Effector memory CD4-positive, alpha-beta T cell (primary cell): Measurements from ENCODE around the gene SULT1A4.
"Not testable (repeated sequence)": the region's sequence is repeated elsewhere in the genome, so short reads cannot be mapped to it uniquely, and the experiment has no call there.

Source experiments
- DNase-seq, 3 donors: peaks; one replicate each; pipeline ENCODE4 v3.0.0-alpha.2; 2020
- H3K27ac ChIP-seq: 2 replicates; pipeline ENCODE4 v1.7.0; 2013; ENCODE audit warnings: mild to moderate bottlenecking, low read length, moderate library complexity; ENCODE audit not compliant: insufficient read depth, poor library complexity, severe bottlenecking
- H3K27me3 ChIP-seq: replicated peaks from 2 replicates; pipeline ENCODE4 v1.7.0; 2013; ENCODE audit warnings: mild to moderate bottlenecking, low read length; ENCODE audit not compliant: insufficient read depth, control insufficient read depth, poor library complexity, severe bottlenecking
- H3K36me3 ChIP-seq: 2 replicates; pipeline ENCODE4 v1.7.0; 2013; ENCODE audit warnings: mild to moderate bottlenecking, low read length, moderate library complexity; ENCODE audit not compliant: control insufficient read depth, insufficient read depth
- H3K4me1 ChIP-seq: 2 replicates; pipeline ENCODE4 v1.7.0; 2013; ENCODE audit warnings: low read length, mild to moderate bottlenecking; ENCODE audit not compliant: control insufficient read depth, insufficient read depth, poor library complexity, severe bottlenecking
- H3K4me3 ChIP-seq: 2 replicates; pipeline ENCODE4 v1.7.0; 2013; ENCODE audit warnings: low read length, low read depth, mild to moderate bottlenecking; ENCODE audit not compliant: insufficient read depth, poor library complexity, severe bottlenecking
- H3K9me3 ChIP-seq: 2 replicates; pipeline ENCODE4 v1.7.0; 2013; ENCODE audit warnings: mild to moderate bottlenecking, low read length, moderate library complexity; ENCODE audit not compliant: control insufficient read depth
- total RNA-seq, 3 donors: gene quantifications; one replicate each; lab custom pipeline; 2026; lab: John Stamatoyannopoulos, UW

SULT1A4 gene
- 0 reads per million in 3 donors for total RNA-seq

DNA sequence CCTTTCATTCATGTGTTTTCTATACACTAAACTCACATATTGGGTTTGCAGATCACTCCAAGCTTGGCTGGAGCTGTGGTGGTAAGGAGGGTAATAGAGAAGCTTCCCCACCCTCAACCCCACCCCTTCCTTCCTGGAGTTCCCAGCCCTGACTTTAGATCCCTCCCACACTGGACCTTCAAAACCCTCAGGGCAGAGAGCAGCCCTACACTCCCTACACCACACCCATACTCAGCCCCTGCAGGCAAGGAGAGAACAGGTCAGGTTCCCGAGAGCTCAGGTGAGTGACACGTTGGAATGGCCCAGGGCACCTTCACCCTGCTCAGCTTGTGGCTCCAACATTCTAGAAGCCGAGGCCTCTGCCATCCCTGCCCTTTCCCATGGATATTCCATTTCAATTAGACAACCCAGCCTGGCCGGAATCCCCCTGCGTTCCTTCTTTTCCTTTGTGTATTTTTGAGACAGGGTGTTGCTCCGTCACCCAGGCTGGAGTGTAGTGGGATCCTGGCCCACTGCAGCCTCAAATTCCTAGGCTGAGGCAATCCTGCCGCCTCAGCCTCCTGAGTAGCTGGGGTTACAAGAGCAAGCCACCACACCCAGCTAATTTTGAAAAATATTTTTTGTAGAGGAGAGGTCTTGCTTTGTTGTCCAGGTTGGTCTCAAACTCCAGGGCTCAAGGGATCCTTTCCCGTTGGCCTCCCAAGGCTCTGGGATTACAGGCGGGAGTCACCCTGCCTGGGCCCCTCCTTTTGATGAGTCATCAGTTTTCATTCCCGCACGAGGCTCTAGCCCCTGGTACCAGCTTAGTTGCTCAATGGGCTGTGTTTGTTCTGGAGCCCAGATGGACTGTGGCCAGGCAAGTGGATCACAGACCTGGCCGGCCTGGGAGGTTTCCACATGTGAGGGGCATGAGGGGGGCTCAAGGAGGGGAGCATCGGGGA, at the start of gene SULT1A4:
Gene SULT1A4 (plus strand): TSS at position 208 of the 941 bp plus-strand sequence. CDS start 1,473 bp downstream, outside the sequence.
- not testable (repeated sequence) for DNase-seq, H3K36me3 ChIP-seq, H3K4me3 ChIP-seq, H3K4me1 ChIP-seq, H3K9me3 ChIP-seq, H3K27ac ChIP-seq, H3K27me3 ChIP-seq

DNA sequence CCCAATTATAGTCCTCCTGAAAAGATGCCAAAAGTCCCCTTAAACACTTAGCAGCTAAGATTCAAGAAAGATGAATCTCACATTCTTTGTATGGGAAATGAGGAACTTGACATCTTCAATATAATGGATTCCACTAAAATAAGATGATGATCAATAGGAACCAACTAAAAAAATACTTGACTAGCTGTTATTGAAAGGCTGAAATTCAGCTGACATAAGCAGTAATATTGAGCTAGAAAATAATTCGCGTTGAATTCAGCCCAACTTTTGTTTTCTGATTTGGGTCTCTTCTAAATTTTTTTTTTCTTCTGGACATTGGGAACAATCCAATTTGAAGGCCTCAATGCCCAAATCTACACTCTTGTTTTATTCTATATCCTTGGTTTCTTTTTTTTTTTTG, 36.1 kb upstream of the SULT1A4 start:
- not testable (repeated sequence) for DNase-seq, H3K27me3 ChIP-seq, H3K9me3 ChIP-seq, H3K27ac ChIP-seq, H3K4me1 ChIP-seq, H3K36me3 ChIP-seq, H3K4me3 ChIP-seq

DNA sequence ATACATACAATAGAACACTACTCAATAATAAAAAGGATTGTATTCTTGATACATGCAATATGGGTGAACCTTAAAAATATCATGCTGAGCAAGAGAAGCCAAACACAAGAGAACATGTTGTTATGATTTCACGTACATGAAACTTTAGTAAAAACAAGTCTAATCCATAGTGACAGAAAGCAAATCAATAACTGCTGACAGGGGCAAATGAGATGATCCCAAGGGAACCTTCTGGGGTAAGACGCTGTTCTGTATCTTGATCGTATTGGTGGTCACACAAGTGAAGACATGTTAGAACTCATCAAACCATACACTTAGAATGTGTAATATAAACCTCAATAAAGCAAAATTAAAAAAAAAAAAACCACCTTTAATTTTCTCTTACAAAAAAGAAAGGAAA, 34.3 kb upstream of the SULT1A4 start:
- H3K36me3 ChIP-seq, H3K27ac ChIP-seq, DNase-seq, H3K4me3 ChIP-seq, H3K27me3 ChIP-seq, H3K4me1 ChIP-seq, H3K9me3 ChIP-seq: not testable (repeated sequence)

- not testable (repeated sequence) for H3K4me1 ChIP-seq, H3K27me3 ChIP-seq, H3K36me3 ChIP-seq, DNase-seq, H3K4me3 ChIP-seq, H3K9me3 ChIP-seq, H3K27ac ChIP-seq
Measured at GRCh38 chr16:29453754-29454153, 6.0 kb upstream of the SULT1A4 start.

DNA sequence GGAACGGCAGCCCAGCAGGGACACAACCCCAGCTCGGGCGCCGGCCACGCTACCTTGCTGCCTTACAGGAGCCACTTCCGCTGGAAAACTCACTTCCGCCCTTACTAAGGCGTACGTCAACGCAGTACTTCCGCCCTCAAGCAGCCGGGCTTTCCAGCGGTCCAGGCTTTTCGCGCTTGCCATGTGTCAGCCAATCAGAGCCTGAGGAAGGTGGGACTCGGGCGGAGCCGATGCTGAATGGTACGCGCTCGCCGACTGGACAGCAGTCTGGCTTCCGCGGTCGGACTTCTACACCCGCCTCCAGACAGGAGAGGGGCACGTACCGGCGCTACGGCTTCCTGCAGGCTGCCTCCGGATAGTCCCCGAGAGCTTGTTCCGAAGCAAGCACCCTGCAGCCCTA, 5.4 kb upstream of the SULT1A4 start, which contains the start of the genes BOLA2 and SLX1B:
Gene BOLA2 (minus strand): TSS at position 83 of the 400 bp plus-strand sequence. CDS start 98 bp downstream, outside the sequence.
Gene SLX1B (plus strand): TSS at position 265 of the 400 bp plus-strand sequence.
- not testable (repeated sequence) for DNase-seq, H3K4me1 ChIP-seq, H3K9me3 ChIP-seq, H3K4me3 ChIP-seq, H3K27ac ChIP-seq, H3K36me3 ChIP-seq, H3K27me3 ChIP-seq

GRCh38 chr16:29454828-29455227, 4.9 kb upstream of the SULT1A4 start:
- not testable (repeated sequence) for H3K36me3 ChIP-seq, H3K27ac ChIP-seq, H3K4me1 ChIP-seq, H3K9me3 ChIP-seq, H3K4me3 ChIP-seq, DNase-seq, H3K27me3 ChIP-seq

DNA sequence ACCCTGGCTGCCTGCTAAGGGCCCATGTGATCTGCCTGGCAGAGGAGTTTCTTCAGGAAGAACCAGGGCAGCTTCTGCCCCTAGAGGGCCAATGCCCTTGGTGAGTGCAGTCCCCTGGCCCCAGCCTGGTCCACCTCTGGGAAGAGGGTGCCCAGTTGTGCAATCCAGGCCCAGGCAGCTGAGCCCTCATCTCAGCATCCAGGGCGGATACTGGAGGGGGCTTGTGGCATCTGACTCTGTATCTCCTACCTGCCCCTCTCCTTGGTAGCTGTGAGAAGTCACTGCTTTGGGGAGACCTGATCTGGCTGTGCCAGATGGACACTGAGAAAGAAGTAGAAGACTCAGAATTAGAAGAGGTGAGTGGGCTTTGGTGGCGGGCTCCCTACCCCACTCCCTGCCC, 2.1 kb upstream of the SULT1A4 start:
- not testable (repeated sequence) for H3K27me3 ChIP-seq, H3K4me3 ChIP-seq, H3K27ac ChIP-seq, H3K36me3 ChIP-seq, H3K9me3 ChIP-seq, H3K4me1 ChIP-seq, DNase-seq

DNA sequence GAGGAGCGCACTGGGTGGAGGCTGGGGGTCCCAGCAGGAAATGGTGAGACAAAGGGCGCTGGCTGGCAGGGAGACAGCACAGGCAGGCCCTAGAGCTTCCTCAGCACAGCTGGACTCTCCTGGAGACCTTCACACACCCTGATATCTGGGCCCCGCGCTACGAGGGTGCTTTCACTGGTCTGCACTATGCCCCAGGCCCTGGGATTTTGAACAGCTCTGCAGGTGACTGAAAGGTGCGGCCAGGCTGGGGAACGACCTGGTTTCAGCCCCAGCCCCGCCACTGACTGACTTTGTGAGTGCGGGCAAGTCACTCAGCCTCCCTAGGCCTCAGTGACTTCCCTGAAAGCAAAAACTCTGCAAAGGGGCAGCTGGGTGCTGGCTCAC, 926 bp downstream of the SULT1A4 start:
- not testable (repeated sequence) for H3K9me3 ChIP-seq, H3K27me3 ChIP-seq, H3K4me3 ChIP-seq, DNase-seq, H3K36me3 ChIP-seq, H3K4me1 ChIP-seq, H3K27ac ChIP-seq

DNA sequence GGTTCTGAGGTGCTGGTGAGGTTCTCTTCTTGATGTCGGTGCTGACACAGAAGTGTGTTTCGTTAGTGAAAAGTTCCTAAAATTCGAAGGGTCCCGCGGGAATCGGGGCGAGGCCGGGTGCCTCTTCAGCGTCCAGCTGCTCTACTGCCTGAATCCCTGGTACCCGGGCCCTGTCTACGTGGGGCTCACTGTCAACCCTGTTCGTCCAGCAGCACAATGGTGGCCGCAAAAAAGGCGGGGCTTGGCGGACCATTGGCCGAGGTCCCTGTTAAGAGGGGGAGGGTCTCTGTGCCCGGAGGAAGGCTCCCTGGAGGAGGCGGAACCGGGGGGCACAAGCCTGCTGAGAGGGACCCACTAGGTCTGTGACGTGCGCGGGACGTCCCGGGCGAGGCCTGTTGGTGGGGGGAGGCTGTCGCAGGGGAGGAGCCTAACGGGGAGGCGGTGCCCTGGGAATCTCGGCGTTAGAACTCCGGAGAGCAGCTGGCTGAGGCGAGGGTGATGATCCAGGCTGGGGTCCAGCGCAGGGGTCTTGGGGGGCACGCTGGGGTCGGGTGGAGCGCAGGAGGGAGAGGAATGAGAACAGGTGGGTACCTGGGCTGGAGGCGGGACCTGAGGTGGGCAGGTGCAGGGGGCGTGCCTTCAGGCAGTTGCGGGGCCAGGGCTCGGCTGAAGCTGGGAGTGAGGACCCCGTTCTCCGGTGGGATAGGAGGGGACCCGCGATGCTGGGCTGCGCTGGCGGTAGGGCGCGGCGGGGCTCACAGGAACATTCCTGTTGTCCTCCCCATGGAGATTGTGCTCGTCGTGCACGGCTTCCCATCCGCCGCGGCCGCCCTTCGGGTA, 6.5 kb downstream of the SULT1A4 start:
- H3K36me3 ChIP-seq, H3K27me3 ChIP-seq, DNase-seq, H3K4me1 ChIP-seq, H3K27ac ChIP-seq, H3K9me3 ChIP-seq, H3K4me3 ChIP-seq: not testable (repeated sequence)

- not testable (repeated sequence) for H3K4me1 ChIP-seq, H3K36me3 ChIP-seq, DNase-seq, H3K4me3 ChIP-seq, H3K27me3 ChIP-seq, H3K27ac ChIP-seq, H3K9me3 ChIP-seq
Measured at GRCh38 chr16:29466904-29467303, 7.2 kb downstream of the SULT1A4 start.
